Right lobe of liver (tissue), 6 donors: Measurements from ENCODE around the gene FLVCR2. TPM values are rescaled to one million over a fixed set of nuclear protein-coding genes. Genes with fewer than 3 reads are reported as not detected.

Experiments
- ATAC-seq, 4 donors: fragments of 200-7000 bp; cut with Tn5 transposase; one replicate each; pipeline ENCODE4 v1.9.1; 2020; ENCODE audit warnings: mild to moderate bottlenecking in 4 of 4, moderate library complexity in 4 of 4
- DNase-seq, 3 donors: peaks; one replicate each; pipeline ENCODE4 v3.0.0-alpha.2; 2020
- H3K27ac ChIP-seq, 3 donors: fragments of 200-600 bp; one replicate each; pipeline ENCODE4 v1.8.0; 2022
- H3K27me3 ChIP-seq, 2 donors: fragments of 200-600 bp; one replicate each; pipeline ENCODE4 v1.8.0; 2022
- H3K36me3 ChIP-seq, 4 donors: fragments of 200-600 bp; sonication (generic) in 1 of 4; one replicate each; pipeline versions ENCODE4 v1.5.1 to v1.8.0; 2017 to 2022; ENCODE audit warnings: control low read depth in 1 of 4
- H3K4me1 ChIP-seq, 4 donors: fragments of 200-600 bp; sonication (generic) in 1 of 4; one replicate each; pipeline versions ENCODE4 v1.5.1 to v1.8.0; 2017 to 2022; ENCODE audit warnings: control low read depth in 1 of 4
- H3K4me3 ChIP-seq, 3 donors: fragments of 200-600 bp; one replicate each; pipeline ENCODE4 v1.8.0; 2022
- H3K9me3 ChIP-seq, 4 donors: fragments of 200-600 bp; sonication (generic) in 1 of 4; one replicate each; pipeline versions ENCODE4 v1.5.1 to v1.8.0; 2017 to 2022; ENCODE audit warnings: control low read depth in 1 of 4
- POLR2A ChIP-seq: fragments of 450-650 bp; IDR thresholded peaks from one replicate; pipeline ENCODE4 v1.6.1; 2017; ENCODE audit warnings: antibody characterized with exemption, mild to moderate bottlenecking
- WGBS: methylation state at CpG from one replicate; pipeline ENCODE4 v1.1.6; 2018; ENCODE audit warnings: low coverage, low lambda C conversion rate; ENCODE audit not compliant: insufficient coverage; ENCODE audit errors: missing lambda C conversion rate; 5-methylcytosine and 5-hydroxymethylcytosine counted together
- intact Hi-C, 2 donors: fragments of 100-400 bp; cut with DNase I; formaldehyde crosslinking; loops; one replicate each; pipeline versions ENCODE4 v1.11.2 to v1.14.1; 2022
- total RNA-seq, 6 experiments: library from RNA; depleted of rRNA in 2 of 6; stranded (reverse); fragments of >200 nt in 2 of 6; fragmentation: NEBNext Ultra II Directional in 3 of 6; extraction: Animal tissue kit (Norgen Biotek cat#: 25700) in 3 of 6; gene quantifications; one replicate each; pipeline versions ENCODE4 v1.1.0 to v1.2.4, GENCODE V29; 2016 to 2023
- TF ChIP-seq, protein P1 (sequence below), 4 donors: fragments of 200-600 bp in 3 of 4; fragments of 450-650 bp in 1 of 4; IDR thresholded peaks; one replicate each; pipeline versions ENCODE4 v1.5.1 to v1.8.0; 2016 to 2022; ENCODE audit warnings: antibody characterized with exemption in 4 of 4, mild to moderate bottlenecking in 2 of 4
- donor health status: DM: no; HTN: yes; CAD: no.
- donor health status: DM: no; HTN: no; CAD: no.
- donor health status: DM: no; HTN: no; CAD: no.
- donor health status: DM: no; HTN: yes; CAD: no.
- donor health status: DM: no; HTN: yes; CAD: no.

The FLVCR2 gene
- total RNA-seq, 6 experiments from 2014 or later: 17.0 to 42.8 (median 27.8) TPM

DNA sequence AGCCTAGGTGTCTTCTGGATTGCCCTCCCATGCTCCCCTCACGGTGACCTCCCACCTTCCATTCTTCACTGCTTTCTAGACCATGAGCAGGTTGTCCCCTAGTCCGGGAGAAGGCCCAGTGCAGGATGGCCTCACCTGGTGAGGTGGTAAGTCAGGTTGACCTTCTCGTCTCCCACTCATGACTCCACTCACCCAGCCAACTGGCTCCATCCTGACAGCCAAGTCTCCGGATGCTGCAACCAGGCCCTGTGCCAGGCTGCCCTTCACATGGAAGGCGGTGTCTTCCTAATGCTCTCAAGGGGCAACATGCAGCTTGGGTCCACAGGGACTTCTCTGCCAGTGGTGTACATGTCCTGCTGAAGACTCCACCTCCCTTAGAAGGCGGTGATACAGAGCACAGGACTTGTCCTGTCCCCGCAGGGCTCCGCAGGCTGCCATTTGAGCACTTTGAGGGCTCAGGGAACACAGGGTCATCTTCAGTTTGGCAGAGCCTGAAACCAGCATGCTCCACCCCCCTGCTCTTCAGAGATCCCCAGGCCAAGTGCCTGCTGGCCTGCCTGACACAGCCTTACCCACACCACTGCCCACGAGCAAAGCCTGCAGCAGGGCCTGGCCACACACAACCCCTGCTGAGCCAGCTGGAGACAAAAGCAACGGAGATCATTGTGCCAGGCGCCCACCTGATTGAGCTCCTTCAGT, 30.7 kb upstream of the FLVCR2 start:
- Histone ChIP-seq H3K9me3 (no peaks in the 10 kb centered on the region), H3K27ac (no peak overlapping the region), H3K4me1 (peaks cover 0 to 24% (median 9%) of the 10 kb centered on the region in 4 donors), H3K27me3 (no peaks in the 10 kb centered on the region), H3K4me3 (no peak overlapping the region), H3K36me3 (no peaks in the 10 kb centered on the region)
- ATAC-seq: peak; percentile 18 to 75 (median 59)
- no peak for DNase-seq
- WGBS: no CpG with 5 or more reads among the region's 11 CpGs
- intact Hi-C loops: no loop called here
- TF ChIP-seq POLR2A: no peak
- TF ChIP-seq, protein P1, sequence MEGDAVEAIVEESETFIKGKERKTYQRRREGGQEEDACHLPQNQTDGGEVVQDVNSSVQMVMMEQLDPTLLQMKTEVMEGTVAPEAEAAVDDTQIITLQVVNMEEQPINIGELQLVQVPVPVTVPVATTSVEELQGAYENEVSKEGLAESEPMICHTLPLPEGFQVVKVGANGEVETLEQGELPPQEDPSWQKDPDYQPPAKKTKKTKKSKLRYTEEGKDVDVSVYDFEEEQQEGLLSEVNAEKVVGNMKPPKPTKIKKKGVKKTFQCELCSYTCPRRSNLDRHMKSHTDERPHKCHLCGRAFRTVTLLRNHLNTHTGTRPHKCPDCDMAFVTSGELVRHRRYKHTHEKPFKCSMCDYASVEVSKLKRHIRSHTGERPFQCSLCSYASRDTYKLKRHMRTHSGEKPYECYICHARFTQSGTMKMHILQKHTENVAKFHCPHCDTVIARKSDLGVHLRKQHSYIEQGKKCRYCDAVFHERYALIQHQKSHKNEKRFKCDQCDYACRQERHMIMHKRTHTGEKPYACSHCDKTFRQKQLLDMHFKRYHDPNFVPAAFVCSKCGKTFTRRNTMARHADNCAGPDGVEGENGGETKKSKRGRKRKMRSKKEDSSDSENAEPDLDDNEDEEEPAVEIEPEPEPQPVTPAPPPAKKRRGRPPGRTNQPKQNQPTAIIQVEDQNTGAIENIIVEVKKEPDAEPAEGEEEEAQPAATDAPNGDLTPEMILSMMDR (IDR thresholded peaks at IDR 0.05): no peak

DNA sequence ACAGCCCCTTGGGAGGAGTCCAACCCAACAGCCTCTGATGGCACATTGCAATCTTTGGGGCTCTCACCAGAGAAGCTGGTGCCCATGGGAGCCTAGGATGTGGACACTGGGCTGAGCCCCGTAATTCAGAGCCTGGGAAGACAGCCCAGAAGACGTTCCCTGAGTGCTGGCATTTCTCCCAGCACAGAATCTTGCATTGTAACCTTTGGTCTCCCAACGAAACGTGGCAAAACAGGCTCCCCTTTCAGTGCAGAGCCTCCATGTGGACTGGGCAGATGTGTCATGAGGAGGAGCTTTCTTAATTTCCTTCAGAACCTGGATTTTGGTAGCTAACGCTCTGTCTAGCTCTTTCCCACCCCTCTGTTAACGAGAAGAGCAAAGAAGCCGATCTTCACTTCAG, 29.9 kb upstream of the FLVCR2 start:
- intact Hi-C loops: no loop called here
- TF ChIP-seq, protein P1 (IDR thresholded peaks at IDR 0.05): no peak
- TF ChIP-seq POLR2A: no peak
- peak; percentile 60 to 81 (median 72) for ATAC-seq

DNA sequence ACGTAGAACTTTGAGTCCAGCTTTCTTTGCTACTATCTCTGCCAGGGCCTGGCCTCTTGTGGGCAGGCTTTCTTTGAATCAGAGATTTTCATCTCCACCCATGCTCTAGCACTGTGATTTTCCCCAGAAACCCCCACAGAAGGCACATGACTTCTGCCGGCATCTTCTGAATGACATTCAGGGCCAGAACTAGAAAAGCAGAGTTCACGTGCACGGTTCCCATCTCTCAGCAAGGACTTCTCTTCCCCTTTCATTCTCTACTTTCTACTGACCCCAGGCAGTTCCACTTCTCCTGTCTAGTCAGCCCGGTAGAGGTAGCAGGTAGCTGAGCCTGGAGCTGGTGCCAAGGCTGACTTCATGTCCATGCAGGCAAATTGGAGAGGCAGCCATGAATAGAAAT, 29.3 kb upstream of the FLVCR2 start:
- no peaks in the 10 kb centered on the region for H3K27me3 ChIP-seq
- no peak overlapping the region for H3K4me3 ChIP-seq
- no peak overlapping the region for H3K27ac ChIP-seq
- intact Hi-C loops: no loop called here
- H3K4me1 ChIP-seq: peaks cover 0 to 18% (median 7%) of the 10 kb centered on the region in 4 donors
- ATAC-seq: peak in 2 of 4 donors; percentile 18 to 19
- DNase-seq: no peak
- TF ChIP-seq, protein P1 (IDR thresholded peaks at IDR 0.05): no peak
- TF ChIP-seq POLR2A: no peak
- no peaks in the 10 kb centered on the region for H3K9me3 ChIP-seq
- H3K36me3 ChIP-seq: no peaks in the 10 kb centered on the region
- WGBS: 56% methylated on average over 4 of the region's 5 CpGs

More for the DNA sequence above, 29.9 kb upstream of the FLVCR2 start:
- Histone ChIP-seq H3K27me3 (no peaks in the 10 kb centered on the region), H3K27ac (no peak overlapping the region), H3K9me3 (no peaks in the 10 kb centered on the region), H3K4me1 (peaks cover 0 to 23% (median 7%) of the 10 kb centered on the region in 4 donors), H3K4me3 (no peak overlapping the region), H3K36me3 (no peaks in the 10 kb centered on the region)
- no peak for DNase-seq
- 49% methylated on average over 6 of the region's 7 CpGs for WGBS

DNA sequence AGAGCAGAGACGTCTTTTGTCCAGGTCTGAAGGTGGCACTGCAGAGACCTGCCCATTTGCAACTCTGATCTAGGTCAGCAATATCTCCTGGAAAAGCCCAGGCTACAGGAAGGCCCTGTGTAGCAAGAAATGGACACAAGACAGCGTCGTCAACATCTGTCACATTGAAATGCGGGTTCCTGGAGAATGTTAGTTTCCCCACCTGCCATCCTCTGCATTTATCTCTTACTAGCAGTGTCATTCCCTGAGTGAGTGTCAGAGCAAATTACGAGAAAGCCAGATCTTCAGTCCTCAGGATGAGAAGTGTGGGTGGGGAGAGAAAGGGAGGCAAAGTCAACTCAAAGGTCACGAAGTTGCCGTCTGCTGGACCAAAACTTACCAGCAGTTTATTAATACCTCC, 27.4 kb upstream of the FLVCR2 start:
- no peak for DNase-seq
- Histone ChIP-seq H3K4me1 (peaks cover 0 to 18% (median 7%) of the 10 kb centered on the region in 4 donors), H3K36me3 (no peaks in the 10 kb centered on the region), H3K9me3 (no peaks in the 10 kb centered on the region), H3K27ac (no peak overlapping the region), H3K4me3 (no peak overlapping the region), H3K27me3 (no peaks in the 10 kb centered on the region)
- intact Hi-C loops: no loop called here
- no peak for ATAC-seq
- no peak for TF ChIP-seq POLR2A
- TF ChIP-seq, protein P1 (IDR thresholded peaks at IDR 0.05): no peak
- WGBS: 78% methylated on average over 7 of the region's 7 CpGs
